ENCODE data around the gene C1orf50.
"Not testable (repeated sequence)": the region's sequence is repeated elsewhere in the genome, so short reads cannot be mapped to it uniquely, and the experiment has no call there.

The C1orf50 gene

GRCh38 chr1:42807056-42807668, 40.1 kb downstream of the C1orf50 start:
- DNase-seq = no peak

DNA sequence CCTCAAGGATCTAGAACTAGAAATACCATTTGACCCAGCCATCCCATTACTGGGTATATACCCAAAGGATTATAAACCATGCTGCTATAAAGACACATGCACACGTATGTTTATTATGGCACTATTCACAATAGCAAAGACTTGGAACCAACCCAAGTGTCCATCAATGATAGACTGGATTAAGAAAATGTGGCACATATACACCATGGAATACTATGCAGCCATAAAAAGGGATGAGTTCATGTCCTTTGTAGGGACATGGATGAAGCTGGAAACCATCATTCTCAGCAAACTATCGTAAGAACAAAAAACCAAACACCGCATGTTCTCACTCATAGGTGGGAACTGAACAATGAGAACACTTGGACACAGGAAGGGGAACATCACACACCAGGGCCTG, 47.8 kb downstream of the C1orf50 start:
- not testable (repeated sequence) for DNase-seq

GRCh38 chr1:42815941-42816584, 49.0 kb downstream of the C1orf50 start:
- DNase-seq = no peak

GRCh38 chr1:42816585-42817439, 49.8 kb downstream of the C1orf50 start, which contains the start of the genes ERMAP and SVBP:
TSS of gene ERMAP (plus strand) at chr1:42817122. CDS start at chr1:42830449, 13,327 bp downstream.
TSS of gene SVBP (minus strand) at chr1:42817397. CDS start at chr1:42816544, 853 bp downstream.
- peak; percentile 87 for DNase-seq

GRCh38 chr1:42817440-42817767, 50.4 kb downstream of the C1orf50 start:
- DNase-seq = no peak

DNA sequence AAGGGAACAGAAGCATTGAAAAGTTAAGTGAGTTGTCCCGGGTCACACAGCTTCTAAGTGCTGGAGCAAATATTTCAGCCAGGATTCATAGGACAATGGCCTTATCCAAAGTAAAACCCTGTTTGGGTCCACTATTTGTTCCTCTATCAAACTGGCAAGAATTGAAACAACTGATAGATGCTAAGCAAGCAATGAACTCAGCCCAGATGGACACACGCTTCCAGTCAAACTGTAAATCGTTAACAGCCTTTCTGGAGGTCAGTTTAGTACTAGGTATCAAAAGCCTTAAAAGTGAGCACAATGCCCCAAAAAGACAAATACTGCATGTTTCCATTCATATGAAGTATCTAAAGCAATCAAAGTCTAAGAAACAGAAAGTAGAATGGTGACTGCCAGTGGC, 50.9 kb downstream of the C1orf50 start:
- DNase-seq = no peak

- no peak for DNase-seq
Measured at GRCh38 chr1:42820813-42821212, 53.8 kb downstream of the C1orf50 start.

GRCh38 chr1:42821690-42822089, 54.6 kb downstream of the C1orf50 start:
- DNase-seq = no peak

GRCh38 chr1:42822800-42823392, 55.8 kb downstream of the C1orf50 start:
- no peak for DNase-seq

DNA sequence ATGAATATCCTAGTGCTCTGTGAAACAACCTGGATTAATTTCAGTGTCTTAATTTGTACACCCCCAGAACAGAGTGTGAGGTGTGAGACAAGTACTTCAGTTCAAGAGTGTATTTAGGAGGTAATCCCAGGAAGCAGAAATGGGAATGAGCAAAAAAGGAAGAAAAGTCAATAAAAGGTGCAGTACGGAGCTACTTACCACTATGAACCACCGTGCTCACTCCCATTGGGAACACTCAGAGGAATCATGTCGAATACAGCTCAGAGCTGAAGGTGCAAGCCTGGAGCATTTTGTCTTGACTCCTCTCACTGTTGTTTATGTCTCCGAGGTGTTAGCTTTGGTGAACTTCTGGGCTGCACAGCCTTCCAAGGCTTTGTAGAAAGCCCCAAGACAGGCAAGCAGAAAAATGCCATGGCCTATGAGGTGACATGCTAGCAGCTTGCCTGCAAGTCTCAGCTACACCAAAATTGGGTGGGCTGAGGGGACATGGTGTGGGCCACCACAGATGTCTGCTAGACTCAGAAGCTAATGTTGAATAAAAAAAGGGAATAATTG, 57.5 kb downstream of the C1orf50 start:
- no peak for DNase-seq

GRCh38 chr1:42825036-42825851, 58.2 kb downstream of the C1orf50 start:
- DNase-seq = no peak

Data from NCI-H1436 (cell line).